Breast epithelium (tissue), 4 donors: ENCODE data around the gene SMYD2. TPM values are rescaled to one million over a fixed set of nuclear protein-coding genes. Genes with fewer than 3 reads are reported as not detected.

Source experiments
- DNase-seq, 2 donors: peaks; one replicate each; pipeline ENCODE4 v3.0.0-alpha.2; 2019; ENCODE audit warnings: low spot score in 2 of 2
- H3K27ac ChIP-seq, 2 donors: fragments of 200-600 bp; sonication (generic) in 1 of 2; one replicate each; pipeline ENCODE4 v1.5.1; 2016 to 2019; ENCODE audit warnings: mild to moderate bottlenecking in 1 of 2
- H3K27me3 ChIP-seq, 2 donors: fragments of 200-600 bp; sonication (generic) in 1 of 2; one replicate each; pipeline versions ENCODE4 v1.5.1 to v1.6.0; 2017 to 2019; ENCODE audit warnings: control low read depth in 1 of 2, mild to moderate bottlenecking in 1 of 2
- H3K36me3 ChIP-seq: fragments of 200-600 bp; one replicate; pipeline ENCODE4 v1.5.1; 2019
- H3K4me1 ChIP-seq, 2 donors: fragments of 200-600 bp; sonication (generic); one replicate each; pipeline ENCODE4 v1.5.1; 2016 to 2019; ENCODE audit warnings: control low read depth in 1 of 2
- H3K4me3 ChIP-seq, 3 donors: fragments of 200-600 bp; sonication (generic); 1 replicate in 2 of 3; 2 replicates in 1 of 3; pipeline ENCODE4 v1.5.1; 2016 to 2019; ENCODE audit warnings: mild to moderate bottlenecking in 3 of 3, moderate library complexity in 2 of 3
- H3K9me3 ChIP-seq, 2 donors: fragments of 200-600 bp; sonication (generic) in 1 of 2; one replicate each; pipeline ENCODE4 v1.5.1; 2016 to 2019; ENCODE audit warnings: control low read depth in 1 of 2
- POLR2A ChIP-seq: fragments of 450-650 bp; IDR thresholded peaks from one replicate; pipeline ENCODE4 v1.6.1; 2016; ENCODE audit warnings: antibody characterized with exemption, mild to moderate bottlenecking, moderate library complexity
- POLR2AphosphoS5 ChIP-seq, 3 donors: sonication (generic); formaldehyde crosslinking; IDR thresholded peaks; one replicate each; pipeline ENCODE4 v1.6.1; 2017; ENCODE audit warnings: antibody characterized with exemption in 3 of 3
- intact Hi-C: fragments of 100-400 bp; cut with DNase I; formaldehyde crosslinking; loops from one replicate; pipeline ENCODE4 v1.15.1; 2023; ENCODE audit warnings: low total_unique reads
- total RNA-seq, 3 donors: library from RNA; depleted of rRNA; stranded (reverse); fragments of >200 nt; gene quantifications; one replicate each; pipeline ENCODE4 v1.1.0, GENCODE V29; 2016
- TF ChIP-seq, protein P1 (sequence below), 3 donors: fragments of 450-650 bp; IDR thresholded peaks; one replicate each; pipeline ENCODE4 v1.5.1; 2016 to 2017; ENCODE audit warnings: antibody characterized with exemption in 3 of 3, mild to moderate bottlenecking in 3 of 3, moderate library complexity in 3 of 3

SMYD2 gene
- total RNA-seq, 3 donors from 2014 or later = 30.9 to 37.3 (median 37.0) TPM

- no peak for DNase-seq
- Histone ChIP-seq H3K27ac (no peak overlapping the region), H3K9me3 (no peaks in the 10 kb centered on the region), H3K36me3 (no peaks in the 10 kb centered on the region), H3K4me1 (no peaks in the 10 kb centered on the region), H3K27me3 (no peaks in the 10 kb centered on the region), H3K4me3 (no peak overlapping the region)
- intact Hi-C loops = no loop called here
- no peak for TF ChIP-seq POLR2AphosphoS5 (IDR thresholded peaks at IDR 0.05)
- TF ChIP-seq POLR2A = no peak
- TF ChIP-seq, protein P1, sequence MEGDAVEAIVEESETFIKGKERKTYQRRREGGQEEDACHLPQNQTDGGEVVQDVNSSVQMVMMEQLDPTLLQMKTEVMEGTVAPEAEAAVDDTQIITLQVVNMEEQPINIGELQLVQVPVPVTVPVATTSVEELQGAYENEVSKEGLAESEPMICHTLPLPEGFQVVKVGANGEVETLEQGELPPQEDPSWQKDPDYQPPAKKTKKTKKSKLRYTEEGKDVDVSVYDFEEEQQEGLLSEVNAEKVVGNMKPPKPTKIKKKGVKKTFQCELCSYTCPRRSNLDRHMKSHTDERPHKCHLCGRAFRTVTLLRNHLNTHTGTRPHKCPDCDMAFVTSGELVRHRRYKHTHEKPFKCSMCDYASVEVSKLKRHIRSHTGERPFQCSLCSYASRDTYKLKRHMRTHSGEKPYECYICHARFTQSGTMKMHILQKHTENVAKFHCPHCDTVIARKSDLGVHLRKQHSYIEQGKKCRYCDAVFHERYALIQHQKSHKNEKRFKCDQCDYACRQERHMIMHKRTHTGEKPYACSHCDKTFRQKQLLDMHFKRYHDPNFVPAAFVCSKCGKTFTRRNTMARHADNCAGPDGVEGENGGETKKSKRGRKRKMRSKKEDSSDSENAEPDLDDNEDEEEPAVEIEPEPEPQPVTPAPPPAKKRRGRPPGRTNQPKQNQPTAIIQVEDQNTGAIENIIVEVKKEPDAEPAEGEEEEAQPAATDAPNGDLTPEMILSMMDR (IDR thresholded peaks at IDR 0.05) = no peak
These were observed 15.0 kb downstream of the SMYD2 start for GRCh38 chr1:214295934-214296333.

DNA sequence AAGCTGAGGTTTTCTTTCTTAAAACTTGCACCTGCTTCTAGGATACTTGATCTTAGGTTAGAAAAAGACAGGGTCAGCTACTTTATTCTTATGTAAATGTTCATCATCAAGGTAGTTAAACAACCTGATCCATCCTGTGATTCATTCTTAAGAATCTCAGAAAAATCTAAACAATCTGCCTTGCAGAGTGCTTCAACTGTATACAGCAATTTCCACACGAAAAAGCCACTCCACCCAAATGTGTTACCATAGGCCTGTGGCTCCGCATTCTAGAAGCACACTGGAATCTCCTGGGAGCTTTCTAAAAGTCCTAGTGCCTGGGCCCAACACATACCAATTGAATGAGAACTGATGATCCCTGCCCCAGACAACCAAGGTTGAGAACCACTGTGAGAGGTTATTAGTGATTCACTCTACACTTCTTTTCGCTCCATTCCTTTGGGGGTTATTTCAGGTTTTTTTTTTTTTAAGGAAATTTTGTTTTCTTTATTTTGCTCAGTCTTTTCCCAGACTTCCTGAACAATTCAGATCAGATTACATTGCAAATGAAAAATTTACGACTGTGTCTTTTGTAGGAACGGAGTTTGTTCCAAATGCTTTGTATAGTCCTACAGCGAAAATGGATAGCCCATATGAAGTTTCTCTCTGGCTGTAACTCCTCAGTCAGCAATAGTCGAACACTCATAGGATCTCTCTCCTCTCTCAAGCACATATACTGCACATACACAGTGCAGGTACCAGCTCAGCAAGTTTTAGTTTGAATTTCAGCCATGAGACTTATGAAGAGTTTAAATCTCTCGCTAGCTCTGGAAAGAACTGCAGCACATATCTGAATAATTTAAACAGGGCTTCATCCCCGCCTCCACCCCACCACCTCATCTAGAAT lies 16.1 kb downstream of the SMYD2 start:
- no peaks in the 10 kb centered on the region for H3K9me3 ChIP-seq
- no peak for DNase-seq
- TF ChIP-seq POLR2A = no peak
- TF ChIP-seq, protein P1 (IDR thresholded peaks at IDR 0.05) = no peak
- TF ChIP-seq POLR2AphosphoS5 (IDR thresholded peaks at IDR 0.05) = no peak
- H3K4me3 ChIP-seq = no peak overlapping the region
- H3K4me1 ChIP-seq = no peaks in the 10 kb centered on the region
- no peak overlapping the region for H3K27ac ChIP-seq
- H3K36me3 ChIP-seq = no peaks in the 10 kb centered on the region
- intact Hi-C loops = no loop called here
- no peaks in the 10 kb centered on the region for H3K27me3 ChIP-seq

GRCh38 chr1:214300149-214300780 lies 19.3 kb downstream of the SMYD2 start:
- H3K9me3 ChIP-seq = no peaks in the 10 kb centered on the region
- no peaks in the 10 kb centered on the region for H3K36me3 ChIP-seq
- no peak overlapping the region for H3K4me3 ChIP-seq
- no peak for DNase-seq
- H3K4me1 ChIP-seq = no peaks in the 10 kb centered on the region
- no peak for TF ChIP-seq POLR2AphosphoS5 (IDR thresholded peaks at IDR 0.05)
- TF ChIP-seq, protein P1 (IDR thresholded peaks at IDR 0.05) = no peak
- no peak for TF ChIP-seq POLR2A
- intact Hi-C loops = no loop called here
- H3K27me3 ChIP-seq = no peaks in the 10 kb centered on the region
- no peak overlapping the region for H3K27ac ChIP-seq

- Histone ChIP-seq H3K27me3 (no peaks in the 10 kb centered on the region), H3K4me3 (no peak overlapping the region), H3K27ac (no peak overlapping the region), H3K4me1 (no peaks in the 10 kb centered on the region), H3K9me3 (no peaks in the 10 kb centered on the region), H3K36me3 (no peaks in the 10 kb centered on the region)
- TF ChIP-seq POLR2A (no peak), POLR2AphosphoS5 (IDR thresholded peaks at IDR 0.05) (no peak)
- TF ChIP-seq, protein P1 (IDR thresholded peaks at IDR 0.05) = no peak
- no peak for DNase-seq
- intact Hi-C loops = no loop called here
These were observed 20.6 kb downstream of the SMYD2 start for GRCh38 chr1:214301526-214301925.
